Smooth muscle cell (in vitro differentiated cells): ENCODE results near the gene PCP4L1. TPM values are rescaled to one million over a fixed set of nuclear protein-coding genes. Genes with fewer than 3 reads are reported as not detected.
"Not testable (repeated sequence)": the region's sequence is repeated elsewhere in the genome, so short reads cannot be mapped to it uniquely, and the experiment has no call there.

Experiments used
- DNase-seq: peaks from one replicate; lab custom pipeline; 2025; ENCODE audit not compliant: unreplicated experiment; lab: John Stamatoyannopoulos, UW
- H2AFZ ChIP-seq: fragments of 200-600 bp; sonication (generic); 2 replicates; pipeline ENCODE4 v1.6.0; 2016; ENCODE audit warnings: antibody characterized with exemption, low read depth, mild to moderate bottlenecking
- H3F3A ChIP-seq: fragments of 200-600 bp; sonication (generic); 2 replicates; pipeline ENCODE4 v1.6.0; 2017; ENCODE audit warnings: antibody characterized with exemption, low read depth
- H3K27ac ChIP-seq: fragments of 200-600 bp; sonication (generic); 2 replicates; pipeline ENCODE4 v1.5.1; 2016; ENCODE audit warnings: low read depth, mild to moderate bottlenecking
- H3K27me3 ChIP-seq: fragments of 200-600 bp; sonication (generic); 2 replicates; pipeline ENCODE4 v1.6.1; 2016; ENCODE audit warnings: low read depth, mild to moderate bottlenecking
- H3K36me3 ChIP-seq: fragments of 200-600 bp; sonication (generic); 2 replicates; pipeline ENCODE4 v1.5.1; 2016; ENCODE audit warnings: low read depth
- H3K4me1 ChIP-seq: fragments of 200-600 bp; sonication (generic); 2 replicates; pipeline ENCODE4 v1.5.1; 2016; ENCODE audit warnings: low read depth
- H3K4me2 ChIP-seq: fragments of 200-600 bp; sonication (generic); 2 replicates; pipeline ENCODE4 v1.6.0; 2016; ENCODE audit warnings: mild to moderate bottlenecking
- H3K4me3 ChIP-seq: fragments of 200-600 bp; sonication (generic); 2 replicates; pipeline ENCODE4 v1.5.1; 2016; ENCODE audit warnings: mild to moderate bottlenecking
- H3K79me2 ChIP-seq: fragments of 200-600 bp; sonication (generic); 2 replicates; pipeline ENCODE4 v1.6.0; 2016; ENCODE audit warnings: low read depth, mild to moderate bottlenecking
- H3K9ac ChIP-seq: fragments of 200-600 bp; sonication (generic); 2 replicates; pipeline ENCODE4 v1.6.0; 2016; ENCODE audit warnings: low read depth
- H3K9me3 ChIP-seq: fragments of 200-600 bp; sonication (generic); replicated peaks from 2 replicates; pipeline ENCODE4 v1.5.1; 2016; ENCODE audit warnings: low read depth
- H4K20me1 ChIP-seq: fragments of 200-600 bp; sonication (generic); 2 replicates; pipeline ENCODE4 v1.6.0; 2016; ENCODE audit warnings: low read depth
- WGBS: methylation state at CpG from one replicate; pipeline ENCODE4 v1.1.7; 2016; ENCODE audit warnings: low lambda C conversion rate; 5-methylcytosine and 5-hydroxymethylcytosine counted together
- polyA plus RNA-seq: library from polyadenylated mRNA; unstranded; fragments of >200 nt; fragmentation: Nextera tagmentation; extraction: Ambion mirVana; gene quantifications from 2 replicates; pipeline ENCODE4 v1.2.1, GENCODE V29; 2016
- total RNA-seq: library from RNA; depleted of rRNA; stranded (reverse); fragments of >200 nt; gene quantifications from 2 replicates; pipeline ENCODE4 v1.2.3, GENCODE V29; 2014
- TF ChIP-seq, protein P1 (sequence below): fragments of 200-600 bp; sonication (generic); IDR thresholded peaks from 2 replicates; pipeline ENCODE4 v1.5.1; 2017; ENCODE audit warnings: borderline replicate concordance, mild to moderate bottlenecking, antibody characterized with exemption; ENCODE audit not compliant: insufficient read depth, poor library complexity, severe bottlenecking

Gene PCP4L1
- total and polyA plus RNA-seq, 2 experiments from 2014 or later, result 0.13 TPM; not detected in 1

- no peak for DNase-seq
- Histone ChIP-seq H2AFZ (no peak overlapping the region), H3K9me3 (no peaks in the 10 kb centered on the region), H4K20me1 (no peaks in the 10 kb centered on the region), H3F3A (no peaks in the 10 kb centered on the region), H3K27me3 (no peaks in the 10 kb centered on the region), H3K9ac (no peak overlapping the region), H3K4me2 (no peak overlapping the region), H3K36me3 (no peaks in the 10 kb centered on the region), H3K4me1 (no peaks in the 10 kb centered on the region), H3K4me3 (no peak overlapping the region), H3K27ac (no peak overlapping the region), H3K79me2 (no peaks in the 10 kb centered on the region)
- WGBS, result 87% methylated on average over 3 of the region's 3 CpGs
- TF ChIP-seq, protein P1, sequence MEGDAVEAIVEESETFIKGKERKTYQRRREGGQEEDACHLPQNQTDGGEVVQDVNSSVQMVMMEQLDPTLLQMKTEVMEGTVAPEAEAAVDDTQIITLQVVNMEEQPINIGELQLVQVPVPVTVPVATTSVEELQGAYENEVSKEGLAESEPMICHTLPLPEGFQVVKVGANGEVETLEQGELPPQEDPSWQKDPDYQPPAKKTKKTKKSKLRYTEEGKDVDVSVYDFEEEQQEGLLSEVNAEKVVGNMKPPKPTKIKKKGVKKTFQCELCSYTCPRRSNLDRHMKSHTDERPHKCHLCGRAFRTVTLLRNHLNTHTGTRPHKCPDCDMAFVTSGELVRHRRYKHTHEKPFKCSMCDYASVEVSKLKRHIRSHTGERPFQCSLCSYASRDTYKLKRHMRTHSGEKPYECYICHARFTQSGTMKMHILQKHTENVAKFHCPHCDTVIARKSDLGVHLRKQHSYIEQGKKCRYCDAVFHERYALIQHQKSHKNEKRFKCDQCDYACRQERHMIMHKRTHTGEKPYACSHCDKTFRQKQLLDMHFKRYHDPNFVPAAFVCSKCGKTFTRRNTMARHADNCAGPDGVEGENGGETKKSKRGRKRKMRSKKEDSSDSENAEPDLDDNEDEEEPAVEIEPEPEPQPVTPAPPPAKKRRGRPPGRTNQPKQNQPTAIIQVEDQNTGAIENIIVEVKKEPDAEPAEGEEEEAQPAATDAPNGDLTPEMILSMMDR, result no peak
Observed at GRCh38 chr1:161241682-161242081, 16.9 kb upstream of the PCP4L1 start.

GRCh38 chr1:161242313-161242712 is 16.2 kb upstream of the PCP4L1 start:
- Histone ChIP-seq H3F3A (no peaks in the 10 kb centered on the region), H3K9me3 (no peaks in the 10 kb centered on the region), H3K79me2 (no peaks in the 10 kb centered on the region), H2AFZ (no peak overlapping the region), H3K36me3 (no peaks in the 10 kb centered on the region), H3K4me1 (no peaks in the 10 kb centered on the region), H4K20me1 (no peaks in the 10 kb centered on the region), H3K27me3 (no peaks in the 10 kb centered on the region), H3K27ac (no peak overlapping the region), H3K9ac (no peak overlapping the region), H3K4me2 (no peak overlapping the region), H3K4me3 (no peak overlapping the region)
- TF ChIP-seq, protein P1, result no peak
- no peak for DNase-seq
- WGBS, result 59% methylated on average over 2 of the region's 2 CpGs

- Histone ChIP-seq H3K4me3 (no peak overlapping the region), H3K27ac (no peak overlapping the region), H3K9ac (no peak overlapping the region), H3K79me2 (no peaks in the 10 kb centered on the region), H3K27me3 (no peaks in the 10 kb centered on the region), H4K20me1 (no peaks in the 10 kb centered on the region), H3K4me2 (no peak overlapping the region), H2AFZ (no peak overlapping the region), H3K36me3 (no peaks in the 10 kb centered on the region), H3K9me3 (no peaks in the 10 kb centered on the region), H3F3A (no peaks in the 10 kb centered on the region), H3K4me1 (no peaks in the 10 kb centered on the region)
- WGBS, result 88% methylated on average over 4 of the region's 4 CpGs
- TF ChIP-seq, protein P1, result no peak
- no peak for DNase-seq
Observed at GRCh38 chr1:161244888-161245287, 13.7 kb upstream of the PCP4L1 start.

- not testable (repeated sequence) for H3K27me3 ChIP-seq, H2AFZ ChIP-seq, H4K20me1 ChIP-seq, H3K4me1 ChIP-seq, H3K4me2 ChIP-seq, H3F3A ChIP-seq, H3K4me3 ChIP-seq, H3K79me2 ChIP-seq, DNase-seq, H3K27ac ChIP-seq, H3K36me3 ChIP-seq, H3K9me3 ChIP-seq, H3K9ac ChIP-seq
- 94% methylated on average over 5 of the region's 5 CpGs for WGBS
Observed at GRCh38 chr1:161250100-161250499, 8.4 kb upstream of the PCP4L1 start.
